ENCODE measurements around the gene NR2F2.

Gene NR2F2

GRCh38 chr15:96355568-96356187, 25.2 kb downstream of the NR2F2 start:
- DNase-seq: no peak

GRCh38 chr15:96356494-96357455, 26.3 kb downstream of the NR2F2 start:
- peak; percentile 34 for DNase-seq

GRCh38 chr15:96358001-96358801, 27.7 kb downstream of the NR2F2 start:
- DNase-seq: no peak

GRCh38 chr15:96358821-96359615, 28.5 kb downstream of the NR2F2 start:
- no peak for DNase-seq

- DNase-seq: no peak
Measured at GRCh38 chr15:96359616-96360521, 29.4 kb downstream of the NR2F2 start.

- DNase-seq: no peak
Measured at GRCh38 chr15:96360581-96361308, 30.2 kb downstream of the NR2F2 start.

- DNase-seq: no peak
Measured at GRCh38 chr15:96361309-96362010, 31.0 kb downstream of the NR2F2 start.

- no peak for DNase-seq
Measured at GRCh38 chr15:96362011-96362754, 31.7 kb downstream of the NR2F2 start.

- DNase-seq: no peak
Measured at GRCh38 chr15:96362755-96363651, 32.5 kb downstream of the NR2F2 start.

GRCh38 chr15:96363707-96364106, 33.2 kb downstream of the NR2F2 start:
- DNase-seq: no peak

GRCh38 chr15:96365781-96366525, 35.5 kb downstream of the NR2F2 start:
- no peak for DNase-seq

GRCh38 chr15:96366526-96366877, 36.0 kb downstream of the NR2F2 start:
- DNase-seq: no peak

GRCh38 chr15:96367311-96368200, 37.1 kb downstream of the NR2F2 start:
- DNase-seq: no peak

GRCh38 chr15:96369351-96369750, 38.9 kb downstream of the NR2F2 start:
- no peak for DNase-seq

GRCh38 chr15:96369825-96370621, 39.5 kb downstream of the NR2F2 start:
- no peak for DNase-seq

GRCh38 chr15:96372554-96372953, 42.1 kb downstream of the NR2F2 start:
- DNase-seq: no peak
